Non-pigmented ciliary epithelial cell (primary cell): ENCODE results near the gene LRP5.
"Not testable (repeated sequence)": the region's sequence is repeated elsewhere in the genome, so short reads cannot be mapped to it uniquely, and the experiment has no call there.

Experiments used
- DNase-seq: peaks from one replicate; pipeline ENCODE4 v3.0.0-alpha.2; 2010; ENCODE audit warnings: low read depth

The LRP5 gene

GRCh38 chr11:68282141-68282860, 30.1 kb upstream of the LRP5 start:
- DNase-seq, result no peak

- DNase-seq, result no peak
These were observed 29.5 kb upstream of the LRP5 start for GRCh38 chr11:68282861-68283230.

- not testable (repeated sequence) for DNase-seq
These were observed 27.8 kb upstream of the LRP5 start for GRCh38 chr11:68284588-68284987.

GRCh38 chr11:68287419-68287818, 25.0 kb upstream of the LRP5 start:
- no peak for DNase-seq

GRCh38 chr11:68289456-68289855, 22.9 kb upstream of the LRP5 start:
- no peak for DNase-seq

GRCh38 chr11:68293708-68294107, 18.7 kb upstream of the LRP5 start:
- DNase-seq, result no peak

- DNase-seq, result no peak
These were observed 17.1 kb upstream of the LRP5 start for GRCh38 chr11:68295271-68295670.

- no peak for DNase-seq
These were observed 16.5 kb upstream of the LRP5 start for GRCh38 chr11:68295940-68296339.

- DNase-seq, result no peak
These were observed 15.9 kb upstream of the LRP5 start for GRCh38 chr11:68296344-68297051.

GRCh38 chr11:68297052-68297378, 15.4 kb upstream of the LRP5 start:
- no peak for DNase-seq

GRCh38 chr11:68297494-68297811, 14.9 kb upstream of the LRP5 start:
- DNase-seq, result no peak

GRCh38 chr11:68297812-68298658, 14.4 kb upstream of the LRP5 start:
- no peak for DNase-seq

GRCh38 chr11:68298659-68299516, 13.5 kb upstream of the LRP5 start:
- DNase-seq, result no peak

- not testable (repeated sequence) for DNase-seq
These were observed 12.9 kb upstream of the LRP5 start for GRCh38 chr11:68299517-68299879.

- no peak for DNase-seq
These were observed 12.1 kb upstream of the LRP5 start for GRCh38 chr11:68300076-68300830.

GRCh38 chr11:68302256-68302655, 10.1 kb upstream of the LRP5 start:
- DNase-seq, result no peak

- no peak for DNase-seq
These were observed 9.7 kb upstream of the LRP5 start for GRCh38 chr11:68302670-68303069.

GRCh38 chr11:68303083-68303482, 9.3 kb upstream of the LRP5 start:
- DNase-seq, result no peak

GRCh38 chr11:68303982-68304780, 8.2 kb upstream of the LRP5 start:
- no peak for DNase-seq

- DNase-seq, result no peak
These were observed 5.8 kb upstream of the LRP5 start for GRCh38 chr11:68306636-68307035.

GRCh38 chr11:68308068-68308467, 4.3 kb upstream of the LRP5 start:
- no peak for DNase-seq
